ENCODE measurements around the gene MOGAT3. TPM values are rescaled to one million over a fixed set of nuclear protein-coding genes. Genes with fewer than 3 reads are reported as not detected.
"Not testable (repeated sequence)": the region's sequence is repeated elsewhere in the genome, so short reads cannot be mapped to it uniquely, and the experiment has no call there.

The MOGAT3 gene
- polyA plus RNA-seq, 1 donor, result 0.90 TPM

GRCh38 chr7:101205901-101206664, 5.2 kb upstream of the MOGAT3 start:
- DNase-seq, result no peak

GRCh38 chr7:101203740-101204738, 3.2 kb upstream of the MOGAT3 start:
- DNase-seq, result not testable (repeated sequence)

- DNase-seq, result no peak
Measured at GRCh38 chr7:101202603-101202918, 1.7 kb upstream of the MOGAT3 start.

GRCh38 chr7:101201695-101202602, 1.1 kb upstream of the MOGAT3 start:
- DNase-seq, result no peak

- no peak for DNase-seq
Measured at GRCh38 chr7:101200504-101200861, 353 bp downstream of the MOGAT3 start.

- not testable (repeated sequence) for DNase-seq
Measured at GRCh38 chr7:101199522-101199921, 1.3 kb downstream of the MOGAT3 start.

GRCh38 chr7:101198476-101198875, 2.4 kb downstream of the MOGAT3 start:
- DNase-seq, result no peak

GRCh38 chr7:101197991-101198390, 2.8 kb downstream of the MOGAT3 start:
- no peak for DNase-seq

- DNase-seq, result no peak
Measured at GRCh38 chr7:101195884-101196283, 5.0 kb downstream of the MOGAT3 start.

- no peak for DNase-seq
Measured at GRCh38 chr7:101189109-101189508, 11.7 kb downstream of the MOGAT3 start.

GRCh38 chr7:101186844-101187428, 13.9 kb downstream of the MOGAT3 start:
- DNase-seq, result no peak

GRCh38 chr7:101186194-101186593, 14.6 kb downstream of the MOGAT3 start:
- DNase-seq, result no peak

GRCh38 chr7:101185258-101185839, 15.5 kb downstream of the MOGAT3 start:
- DNase-seq, result no peak

GRCh38 chr7:101180130-101180755, 20.6 kb downstream of the MOGAT3 start, which contains the start of gene NAT16:
Gene NAT16, minus strand, starts transcription at chr7:101180293. Its CDS starts 5,486 bp downstream, at chr7:101174807.
- DNase-seq, result no peak

GRCh38 chr7:101179713-101180112, 21.1 kb downstream of the MOGAT3 start:
- no peak for DNase-seq

GRCh38 chr7:101179117-101179516, 21.7 kb downstream of the MOGAT3 start:
- no peak for DNase-seq

- DNase-seq, result no peak
Measured at GRCh38 chr7:101177644-101178043, 23.2 kb downstream of the MOGAT3 start.

- DNase-seq, result no peak
Measured at GRCh38 chr7:101175664-101176063, 25.2 kb downstream of the MOGAT3 start.

- no peak for DNase-seq
Measured at GRCh38 chr7:101174322-101174854, 26.4 kb downstream of the MOGAT3 start.

GRCh38 chr7:101173752-101174244, 27.0 kb downstream of the MOGAT3 start:
- no peak for DNase-seq
